GM12874 (cell line): Measurements from ENCODE around the gene AAR2.

Experiments
- TF ChIP-seq, protein P1 (sequence below): IDR thresholded peaks from 2 replicates; pipeline ENCODE4 v1.5.1; 2011; ENCODE audit warnings: low read depth, mild to moderate bottlenecking, control low read depth, low read length, moderate library complexity; ENCODE audit not compliant: insufficient read depth

AAR2 gene

DNA sequence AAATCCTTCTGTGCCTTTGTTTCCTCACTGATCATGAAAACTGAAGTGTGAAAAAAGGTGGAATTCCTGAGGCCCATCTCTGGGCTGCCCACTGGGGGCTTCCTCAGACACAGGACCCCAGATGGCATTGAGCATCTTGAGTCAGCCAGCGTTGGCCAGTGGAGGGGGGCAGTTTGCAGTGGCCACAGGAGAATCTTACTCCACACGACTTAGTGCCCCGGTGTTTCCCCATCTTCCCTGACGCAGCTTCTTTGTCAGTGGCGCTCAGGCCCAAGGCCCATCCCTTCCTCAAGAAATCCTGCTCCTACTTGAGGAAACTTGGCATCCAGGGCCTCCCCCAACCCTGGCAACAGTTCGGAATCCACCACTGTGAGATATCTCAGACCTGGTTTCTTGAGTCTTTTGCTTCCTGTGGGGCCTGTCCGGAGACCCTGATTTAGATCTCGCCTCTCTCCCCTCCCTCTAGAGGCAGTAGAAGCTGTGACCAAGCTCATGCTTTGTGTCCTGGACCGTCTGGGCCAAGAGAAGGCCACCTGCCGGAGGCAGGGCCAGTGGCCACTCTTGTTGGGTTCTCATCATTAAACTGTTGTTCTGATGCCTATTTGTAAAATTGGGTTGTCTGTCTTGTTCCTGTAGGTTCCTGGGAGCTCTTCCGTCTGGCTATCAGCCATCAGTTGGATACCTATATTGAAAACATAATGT, 49.6 kb downstream of the AAR2 start:
- TF ChIP-seq, protein P1, sequence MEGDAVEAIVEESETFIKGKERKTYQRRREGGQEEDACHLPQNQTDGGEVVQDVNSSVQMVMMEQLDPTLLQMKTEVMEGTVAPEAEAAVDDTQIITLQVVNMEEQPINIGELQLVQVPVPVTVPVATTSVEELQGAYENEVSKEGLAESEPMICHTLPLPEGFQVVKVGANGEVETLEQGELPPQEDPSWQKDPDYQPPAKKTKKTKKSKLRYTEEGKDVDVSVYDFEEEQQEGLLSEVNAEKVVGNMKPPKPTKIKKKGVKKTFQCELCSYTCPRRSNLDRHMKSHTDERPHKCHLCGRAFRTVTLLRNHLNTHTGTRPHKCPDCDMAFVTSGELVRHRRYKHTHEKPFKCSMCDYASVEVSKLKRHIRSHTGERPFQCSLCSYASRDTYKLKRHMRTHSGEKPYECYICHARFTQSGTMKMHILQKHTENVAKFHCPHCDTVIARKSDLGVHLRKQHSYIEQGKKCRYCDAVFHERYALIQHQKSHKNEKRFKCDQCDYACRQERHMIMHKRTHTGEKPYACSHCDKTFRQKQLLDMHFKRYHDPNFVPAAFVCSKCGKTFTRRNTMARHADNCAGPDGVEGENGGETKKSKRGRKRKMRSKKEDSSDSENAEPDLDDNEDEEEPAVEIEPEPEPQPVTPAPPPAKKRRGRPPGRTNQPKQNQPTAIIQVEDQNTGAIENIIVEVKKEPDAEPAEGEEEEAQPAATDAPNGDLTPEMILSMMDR: no peak

DNA sequence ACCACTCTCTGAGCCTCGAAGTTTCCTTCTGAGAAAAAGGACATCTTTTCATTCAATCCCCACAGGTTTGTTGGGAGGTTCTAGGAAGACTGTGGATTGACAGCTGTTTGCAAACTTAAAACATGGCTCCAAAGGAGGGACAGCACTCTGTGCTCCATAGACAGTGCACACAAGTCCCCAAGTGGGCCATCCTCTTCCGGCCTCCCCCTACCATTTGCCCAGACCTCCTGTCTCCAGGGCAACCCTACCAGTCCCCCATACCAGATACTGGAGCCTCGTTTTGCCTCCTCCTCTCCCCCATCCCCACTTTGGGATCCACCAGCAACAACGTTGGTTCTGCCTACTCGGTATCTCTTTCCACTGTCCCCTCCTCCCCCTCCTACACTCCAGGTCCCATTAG, 61.4 kb downstream of the AAR2 start:
- TF ChIP-seq, protein P1: no peak

DNA sequence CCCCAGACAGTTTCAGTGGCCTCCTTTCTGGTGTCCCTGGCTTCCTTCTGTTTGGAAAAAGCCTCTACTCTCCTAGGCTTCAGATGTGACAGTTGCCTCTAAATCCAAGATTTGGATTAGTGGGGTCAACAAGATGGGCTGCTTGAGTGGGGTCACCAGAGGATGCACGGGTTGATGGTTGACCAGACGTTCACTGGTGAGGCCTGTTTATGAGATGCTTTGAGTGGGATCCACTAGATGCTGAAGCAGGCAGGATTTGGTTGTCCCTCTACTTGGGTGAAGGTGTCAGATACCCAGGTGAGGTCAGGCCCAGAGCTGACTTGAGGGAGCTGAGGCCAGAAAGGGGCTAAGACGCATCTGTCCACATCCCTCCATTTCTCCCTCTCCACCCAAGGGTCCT, 61.8 kb downstream of the AAR2 start:
- TF ChIP-seq, protein P1: no peak

DNA sequence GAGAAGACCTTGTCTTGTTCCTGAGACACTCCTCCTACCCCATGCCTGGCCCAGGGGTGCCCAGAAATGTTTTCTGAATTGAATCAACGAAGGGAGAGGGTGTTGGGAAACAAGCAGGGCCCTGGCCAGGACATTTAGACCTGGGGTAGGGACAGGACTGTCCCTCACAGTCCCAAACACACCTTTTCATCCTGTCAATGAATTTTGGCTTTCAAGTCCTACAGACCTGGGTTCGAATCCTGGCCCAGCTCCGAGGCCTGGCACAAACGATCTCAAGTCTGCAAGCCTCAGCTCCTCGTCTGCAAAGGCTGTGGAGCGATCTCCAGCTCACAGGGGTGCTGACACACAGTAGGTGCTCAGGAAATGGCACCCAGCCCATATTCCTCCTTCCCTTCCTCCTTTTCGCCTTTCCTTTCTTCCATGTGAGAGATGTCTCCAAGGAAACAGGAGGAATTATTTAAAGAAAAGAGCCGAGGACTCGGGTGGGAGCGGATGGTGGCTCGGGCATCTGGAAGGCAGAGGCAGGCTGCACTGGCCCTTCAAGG, 62.6 kb downstream of the AAR2 start:
- TF ChIP-seq, protein P1: no peak

DNA sequence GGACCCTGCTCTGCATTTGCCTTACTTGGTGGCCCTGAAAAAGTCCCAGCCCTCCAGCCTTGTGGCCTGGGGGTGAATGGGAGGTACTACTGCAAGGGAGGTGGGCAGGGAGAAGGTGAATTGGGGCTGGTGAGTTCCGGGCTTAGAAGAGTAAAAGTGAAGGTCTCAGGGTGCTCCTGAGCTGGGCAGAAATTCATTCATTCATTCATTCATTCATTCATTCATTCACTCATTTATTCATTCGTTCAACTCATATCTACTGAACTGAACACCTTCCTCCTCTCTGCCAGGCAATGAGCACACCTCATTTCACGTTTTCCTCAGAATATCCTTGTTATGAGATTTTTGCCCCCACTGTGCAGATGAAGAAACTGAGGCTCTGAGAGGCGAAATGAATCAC, 63.2 kb downstream of the AAR2 start:
- TF ChIP-seq, protein P1: no peak

DNA sequence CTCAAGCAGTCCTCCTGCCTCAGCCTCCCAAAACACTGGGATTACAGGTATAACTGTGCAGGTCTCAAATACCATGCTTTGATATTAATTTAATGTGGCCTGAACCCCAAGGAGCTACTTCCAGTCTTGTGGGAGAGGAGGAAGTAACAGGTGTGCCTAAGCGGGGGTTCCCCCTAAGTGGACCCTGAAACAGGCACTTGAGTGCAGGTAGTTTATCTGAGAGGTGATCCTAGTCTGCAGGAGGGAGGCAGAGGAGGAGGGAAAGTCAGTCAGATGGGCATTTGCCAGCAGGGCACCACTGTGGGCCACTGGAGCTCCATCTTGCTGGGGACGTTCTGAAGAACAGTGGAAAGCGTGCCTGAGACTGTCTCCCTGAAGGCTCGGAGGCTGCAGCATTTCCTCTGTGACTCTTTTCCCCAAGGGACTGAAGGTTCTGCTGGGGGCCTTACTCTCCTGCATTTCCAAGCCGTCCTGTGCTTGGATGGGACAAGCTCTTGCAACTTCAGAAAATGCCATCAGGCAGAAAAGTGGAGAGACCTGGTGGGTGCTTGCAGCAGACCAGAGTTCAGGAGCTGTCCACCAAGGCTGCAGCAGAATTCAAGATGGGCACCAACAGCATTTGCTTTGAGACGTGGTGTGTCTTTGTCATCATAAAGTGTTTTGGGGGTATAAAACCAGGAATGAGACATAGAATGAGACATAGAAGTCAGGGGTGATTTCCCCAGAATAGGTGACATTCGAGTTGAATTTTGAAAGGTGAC, 65.3 kb downstream of the AAR2 start:
- TF ChIP-seq, protein P1: no peak

DNA sequence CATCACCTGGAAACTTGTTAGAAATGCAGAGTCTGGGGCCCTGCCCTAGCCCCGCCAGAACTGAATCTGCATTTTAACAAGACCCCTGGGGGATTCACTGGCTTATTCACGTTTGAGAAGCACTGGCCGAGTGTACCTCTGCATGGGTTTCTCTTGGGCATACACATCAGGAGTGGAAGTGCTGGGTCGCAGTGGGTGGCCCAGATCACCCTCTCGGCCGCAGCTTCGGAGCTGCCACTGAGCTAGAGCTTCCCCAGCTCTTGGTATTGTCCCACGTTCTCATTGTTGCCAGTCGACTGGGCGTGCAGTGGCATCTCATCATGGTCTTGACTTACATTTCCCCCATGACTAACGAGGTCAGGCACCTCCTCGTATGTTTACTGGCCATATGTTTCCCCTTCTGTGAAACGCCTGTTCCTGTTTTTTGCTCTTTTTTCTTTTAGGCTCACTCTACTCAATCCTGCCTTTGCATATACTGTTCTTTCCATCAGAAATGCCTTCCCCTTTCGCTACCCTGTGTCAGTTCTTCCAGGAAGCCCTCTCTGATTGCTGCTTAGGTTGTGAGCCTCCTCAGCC, 66.8 kb downstream of the AAR2 start:
- TF ChIP-seq, protein P1: no peak
